Amniotic epithelial cell (primary cell): ENCODE results near the gene CANT1.
"Not testable (repeated sequence)": the region's sequence is repeated elsewhere in the genome, so short reads cannot be mapped to it uniquely, and the experiment has no call there.

ENCODE experiments used
- DNase-seq: peaks from one replicate; pipeline ENCODE4 v3.0.0-alpha.2; 2010; ENCODE audit warnings: low read depth

CANT1 gene

DNA sequence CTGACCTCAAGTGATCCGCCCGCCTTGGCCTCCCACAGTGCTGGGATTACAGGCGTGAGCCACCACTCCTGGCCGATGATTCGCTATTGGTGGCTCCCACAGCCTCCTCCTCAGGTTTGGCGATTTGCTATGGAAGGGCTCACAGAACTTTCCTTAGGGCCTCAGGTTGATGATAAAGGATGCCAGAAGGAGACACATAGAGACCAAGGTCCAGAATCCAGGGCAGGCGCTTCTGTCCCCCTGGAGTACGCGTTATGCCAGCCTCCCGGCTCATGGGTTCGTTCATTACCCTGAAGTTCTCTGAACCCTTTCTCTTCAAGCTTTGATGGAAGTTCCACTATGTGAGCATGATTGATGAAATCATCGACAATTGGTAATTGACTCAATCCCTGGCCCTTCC lies 49.8 kb downstream of the CANT1 start:
- DNase-seq: no peak

DNA sequence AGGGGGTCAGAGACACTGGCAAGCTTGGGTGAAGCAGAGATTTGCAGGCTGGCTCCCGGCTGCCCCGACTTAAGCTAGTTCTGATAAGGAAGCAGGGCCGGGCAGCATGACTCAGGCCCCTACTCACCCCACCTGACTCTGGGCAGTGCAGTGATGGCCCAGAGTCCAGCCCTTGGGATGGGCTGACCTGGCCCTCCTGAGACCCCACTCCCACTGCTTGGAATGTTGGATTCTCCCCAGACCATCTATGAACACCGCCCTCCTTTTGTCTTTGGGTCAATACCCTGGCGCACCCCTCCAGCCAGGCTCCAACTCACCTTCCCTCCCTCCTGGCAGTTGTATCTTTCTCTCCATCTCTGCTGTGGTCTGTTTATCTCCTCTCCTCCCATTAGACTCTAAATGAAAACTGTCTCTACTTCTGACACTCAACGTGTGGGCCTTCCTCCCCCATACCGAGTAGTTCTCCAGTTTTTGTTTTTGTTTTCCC lies 50.9 kb downstream of the CANT1 start:
- DNase-seq: peak; percentile 79

DNA sequence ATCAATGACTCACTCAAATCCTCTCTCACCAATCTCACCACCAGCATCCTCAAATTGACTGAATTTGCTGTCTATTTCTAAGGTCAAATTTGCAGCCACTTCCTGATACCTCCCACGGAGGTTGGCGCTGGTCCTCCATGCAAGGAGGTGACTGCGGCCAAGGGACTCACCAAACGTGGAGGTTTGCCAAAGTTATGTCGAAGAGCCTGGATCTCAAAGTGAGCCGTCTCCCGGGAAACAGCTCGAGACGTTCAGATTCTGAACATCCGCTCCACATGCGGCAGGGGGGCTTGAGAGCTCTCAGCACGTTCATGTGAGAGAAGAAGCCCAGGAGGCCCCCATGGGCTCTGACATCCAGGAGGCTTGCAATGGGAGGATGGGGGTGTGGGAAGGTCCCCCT lies 52.4 kb downstream of the CANT1 start:
- no peak for DNase-seq

DNA sequence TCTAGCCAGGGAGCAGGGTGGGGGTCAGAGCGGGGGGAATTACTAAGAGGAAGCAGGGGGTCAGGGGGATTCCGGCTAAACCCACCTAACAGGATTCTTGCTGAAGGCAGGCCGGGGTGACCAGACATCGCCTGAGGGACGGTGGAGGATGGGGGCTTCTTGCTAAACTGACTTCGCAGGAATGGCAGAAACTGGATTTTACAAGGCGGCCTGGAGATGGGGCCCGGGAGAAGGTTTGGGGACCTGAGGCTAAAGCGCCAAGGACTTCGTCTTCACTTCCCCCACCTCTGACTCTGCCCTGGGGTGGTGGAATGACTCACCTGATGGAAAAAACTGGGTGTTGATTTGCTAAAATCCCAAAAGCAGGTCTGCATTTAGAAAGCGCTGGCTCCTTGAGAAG lies 53.3 kb downstream of the CANT1 start:
- no peak for DNase-seq

DNA sequence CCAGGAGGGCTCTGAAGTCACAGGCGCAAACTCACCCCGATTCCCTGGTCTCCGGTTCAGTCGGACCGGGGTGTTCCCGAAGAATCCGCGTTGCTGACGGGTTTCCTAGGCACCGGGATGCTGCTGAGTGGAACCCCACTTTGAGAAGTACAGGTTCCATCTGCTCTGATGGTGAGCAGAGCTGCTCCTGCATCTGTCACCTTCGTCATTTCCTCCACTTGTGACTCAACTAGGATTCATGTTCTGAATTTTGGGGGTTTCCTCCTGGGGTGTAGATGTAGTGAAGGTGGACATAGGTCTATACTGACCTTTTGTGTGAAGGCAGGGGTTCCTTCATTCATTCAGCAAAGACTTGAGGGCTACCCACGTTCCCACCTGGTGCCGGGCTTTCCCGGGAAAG lies 54.9 kb downstream of the CANT1 start:
- no peak for DNase-seq

DNA sequence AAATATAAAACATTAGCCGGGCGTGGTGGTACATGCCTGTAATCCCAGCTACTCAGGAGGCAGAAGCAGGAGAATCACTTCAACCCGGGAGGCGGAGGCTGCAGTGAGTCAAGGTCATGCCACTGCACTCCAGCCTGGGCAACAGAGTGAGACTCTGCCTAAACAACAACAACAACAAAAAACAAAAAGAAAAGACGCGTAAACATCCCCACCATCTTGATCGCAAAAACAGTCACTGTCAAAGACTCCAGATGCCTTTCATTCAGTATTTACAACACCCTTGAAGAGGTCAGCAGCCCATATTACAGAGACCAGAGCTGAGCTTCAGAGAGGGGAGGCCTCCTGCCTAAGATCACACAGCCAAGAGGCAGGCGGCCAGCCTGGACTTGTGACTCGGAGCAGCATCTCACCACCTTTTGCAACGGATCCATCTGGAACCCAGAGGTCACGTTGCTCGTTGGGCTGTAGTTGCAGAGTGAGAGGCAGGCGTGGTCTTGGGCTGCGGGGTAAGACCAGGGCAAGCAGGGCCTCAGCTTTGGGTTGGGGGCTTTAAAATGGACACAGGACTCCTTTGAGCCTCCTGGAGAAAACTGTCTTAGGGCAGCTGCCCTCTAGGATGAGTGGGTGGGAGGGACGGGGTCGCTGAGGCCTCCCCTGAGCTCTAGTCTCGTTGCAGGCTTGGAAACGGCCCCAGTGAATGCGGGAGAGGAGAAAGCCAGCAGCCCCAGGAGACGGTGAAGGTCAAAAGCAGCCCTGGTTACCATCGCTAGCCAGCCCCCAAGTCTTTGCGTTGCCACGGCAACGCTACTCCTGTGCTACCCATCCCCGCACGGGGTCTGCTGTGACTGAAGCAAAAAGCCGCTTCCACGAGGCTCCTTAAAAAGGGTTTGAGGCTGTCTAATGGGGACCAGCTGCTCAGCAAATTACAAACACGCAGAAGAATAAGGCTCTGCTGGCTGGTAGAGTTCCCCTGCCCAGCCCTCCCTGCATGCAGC lies 55.9 kb downstream of the CANT1 start:
- DNase-seq: no peak

DNA sequence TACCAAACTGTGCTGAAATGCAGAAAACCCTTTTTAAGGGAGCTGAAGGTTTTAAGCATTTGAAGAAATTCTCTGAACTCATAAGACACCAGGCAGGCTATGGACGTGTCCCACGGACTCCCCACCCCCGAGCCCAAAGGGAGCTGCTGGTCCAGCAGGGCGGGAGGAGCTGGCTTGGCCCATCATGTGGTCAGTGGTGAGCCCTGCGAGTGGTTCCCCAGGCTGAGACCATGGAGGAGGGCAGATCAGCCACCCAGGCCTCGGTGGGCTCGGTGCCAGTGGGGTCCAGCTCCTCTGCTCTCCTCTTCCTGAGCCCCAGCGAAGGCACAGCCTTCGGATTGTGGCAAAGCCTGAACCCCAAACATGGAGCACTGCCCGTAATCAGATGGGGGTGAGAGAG lies 56.9 kb downstream of the CANT1 start:
- DNase-seq: no peak

DNA sequence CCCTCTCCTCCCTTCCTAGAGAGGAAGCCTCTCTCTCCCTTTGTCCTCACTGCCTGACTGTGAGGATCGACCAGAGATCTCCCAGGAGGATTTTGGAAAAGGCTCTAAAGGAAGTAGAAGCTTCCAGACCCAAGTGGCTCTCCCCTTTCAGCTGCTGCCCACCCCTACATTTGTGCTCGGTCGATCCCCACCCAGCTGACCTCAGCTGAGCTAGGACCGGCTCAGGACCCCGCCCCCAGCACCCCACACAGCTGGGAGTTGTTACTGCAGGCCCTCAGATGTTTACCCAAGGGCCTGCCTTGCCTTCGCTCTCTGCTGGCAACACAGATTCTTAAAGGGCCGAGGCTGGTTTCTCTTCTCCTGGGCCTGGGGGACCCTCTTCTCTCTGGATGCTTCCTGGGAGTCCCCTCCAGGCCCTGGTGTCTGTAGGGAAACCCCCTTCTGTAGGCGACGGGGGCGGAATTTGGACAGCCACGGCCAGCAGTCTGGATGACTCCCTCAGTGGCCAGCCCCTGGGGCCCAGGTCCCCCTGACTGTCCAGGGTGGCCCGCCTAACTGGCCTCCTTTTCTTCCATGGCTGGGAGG lies 57.5 kb downstream of the CANT1 start:
- DNase-seq: no peak

DNA sequence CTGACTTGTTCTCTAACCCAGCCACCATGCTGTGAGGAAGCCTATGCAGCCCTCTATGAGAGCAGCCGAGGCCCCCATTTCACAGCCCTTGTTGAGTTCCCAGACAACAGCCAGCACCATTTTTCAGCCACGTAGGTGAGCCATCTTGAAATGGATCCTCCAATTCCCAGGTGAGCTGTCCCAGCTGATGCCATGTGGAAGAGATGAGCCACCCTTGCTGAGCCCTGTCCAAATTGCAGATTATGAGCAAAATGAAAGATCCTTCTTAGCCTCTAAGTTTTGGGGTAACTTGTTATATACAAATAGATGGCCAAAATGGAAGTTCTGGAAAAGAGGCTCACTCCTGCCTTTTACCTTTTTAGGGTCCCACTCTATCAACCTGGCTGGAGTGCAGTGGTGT lies 58.7 kb downstream of the CANT1 start:
- no peak for DNase-seq

DNA sequence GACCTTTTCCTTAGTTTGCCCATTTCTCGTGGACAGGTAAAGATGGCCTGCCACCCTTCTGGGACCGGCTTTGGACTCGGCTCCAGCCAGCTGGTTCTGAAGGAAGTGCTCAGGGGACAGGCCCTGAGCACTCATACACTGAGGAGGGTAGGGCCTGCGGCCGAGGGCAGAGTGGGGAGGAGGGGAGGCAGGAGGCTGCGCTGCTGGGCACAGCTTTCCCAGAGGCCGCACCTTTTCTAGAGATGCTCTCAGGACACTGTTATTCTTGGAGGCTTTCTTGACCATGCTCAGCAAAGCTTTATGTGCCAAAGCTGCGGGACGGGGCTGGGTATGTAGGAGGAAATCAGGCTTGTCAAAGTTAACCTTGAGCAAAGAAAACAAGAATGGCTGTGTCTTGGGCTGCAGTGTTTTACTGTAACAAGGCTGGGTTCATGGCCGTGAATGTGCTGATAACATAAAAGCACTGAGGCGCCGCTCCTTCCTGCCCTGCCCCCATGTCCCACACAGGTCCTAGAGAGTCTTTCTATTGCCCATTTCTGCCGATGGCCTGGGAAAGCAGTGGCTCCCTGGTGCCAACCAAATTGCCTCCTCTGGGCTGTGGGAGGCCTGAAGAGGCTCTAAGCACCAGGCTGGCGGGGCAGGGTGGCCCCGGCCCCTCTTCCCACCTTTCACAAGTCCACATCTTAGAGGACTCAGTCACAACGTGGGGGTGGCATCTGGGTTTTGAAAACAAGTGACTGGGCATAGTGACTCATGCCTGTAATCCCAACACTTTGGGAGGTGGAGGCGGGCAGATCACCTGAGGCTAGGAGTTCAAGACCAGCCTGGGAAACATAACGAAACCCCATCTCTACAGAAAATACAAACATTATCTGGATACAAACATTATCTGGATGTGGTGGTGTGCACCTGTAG lies 62.1 kb downstream of the CANT1 start:
- peak; percentile 22 for DNase-seq

DNA sequence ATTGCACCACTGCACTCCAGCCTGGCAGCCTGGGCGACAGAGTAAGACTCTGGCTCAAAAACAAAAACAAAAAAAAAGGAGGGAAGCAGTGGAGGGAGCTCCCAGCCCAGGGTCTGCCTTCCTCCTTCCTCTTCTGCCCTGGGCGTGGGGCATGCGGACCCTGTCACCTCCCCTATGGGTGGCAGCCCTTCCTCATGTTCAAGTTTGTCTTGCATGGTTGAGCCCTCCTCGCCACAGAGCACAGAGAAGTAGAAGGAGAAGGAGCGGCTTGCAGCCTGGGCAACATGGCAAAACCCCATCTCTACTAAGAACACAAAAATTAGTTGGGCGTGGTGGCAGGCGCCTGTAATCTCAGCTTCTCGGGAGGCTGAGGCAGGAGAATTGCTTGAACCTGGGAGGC lies 62.9 kb downstream of the CANT1 start:
- DNase-seq: no peak

DNA sequence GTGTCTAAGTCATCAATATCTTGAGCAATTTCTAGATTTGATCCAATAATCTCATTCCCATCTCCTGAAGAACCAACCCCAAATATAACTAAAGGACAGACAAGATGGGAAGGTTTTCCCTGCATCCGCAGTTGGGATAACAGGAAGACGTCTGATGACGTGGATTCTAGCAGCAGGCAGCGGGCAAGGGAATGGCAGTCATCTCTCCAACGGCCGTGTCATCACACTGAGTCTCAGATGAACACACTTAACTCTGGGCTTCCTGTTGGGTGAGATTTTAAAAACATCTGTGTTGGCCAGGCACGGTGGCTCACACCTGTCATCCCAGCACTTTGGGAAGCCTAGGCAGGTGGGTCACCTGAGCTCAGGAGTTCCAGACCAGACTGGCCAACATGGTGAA lies 63.4 kb downstream of the CANT1 start:
- no peak for DNase-seq

DNA sequence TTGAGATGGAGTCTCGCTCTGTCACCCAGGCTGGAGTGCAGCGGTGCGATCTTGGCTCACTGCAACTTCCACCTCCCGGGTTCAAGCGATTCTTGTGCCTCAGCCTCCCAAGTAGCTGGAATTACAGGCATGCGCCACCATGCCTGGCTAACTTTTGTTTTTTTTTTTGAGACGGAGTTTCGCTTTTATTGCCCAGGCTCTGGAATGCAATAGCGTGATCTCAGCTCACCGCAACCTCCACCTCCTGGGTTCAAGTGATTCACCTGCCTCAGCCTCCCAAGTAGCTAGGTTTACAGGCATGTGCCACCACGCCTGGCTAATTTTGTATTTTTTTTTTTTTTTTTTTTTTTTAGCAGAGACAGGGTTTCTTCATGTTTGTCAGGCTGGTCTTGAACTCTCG lies 64.1 kb downstream of the CANT1 start:
- DNase-seq: not testable (repeated sequence)

DNA sequence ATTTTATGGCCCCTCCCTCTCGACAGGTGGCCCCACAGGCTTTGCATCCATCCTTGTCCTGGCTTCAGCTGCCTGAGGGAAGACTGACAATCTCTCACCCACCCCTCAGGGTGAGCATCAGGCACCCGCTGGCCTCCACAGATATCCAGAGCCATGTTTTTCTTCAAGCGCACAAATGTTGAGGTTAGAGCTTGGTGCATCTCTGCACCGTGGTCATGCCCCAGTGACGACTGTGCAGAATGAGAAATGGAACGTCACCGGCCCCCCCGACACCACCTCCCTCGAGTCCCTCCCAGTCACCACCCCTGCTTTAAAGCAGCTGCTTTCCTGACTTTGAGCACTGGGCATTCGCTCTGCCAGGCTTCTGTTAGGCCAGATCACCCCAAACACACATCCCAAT lies 64.6 kb downstream of the CANT1 start:
- DNase-seq: no peak

DNA sequence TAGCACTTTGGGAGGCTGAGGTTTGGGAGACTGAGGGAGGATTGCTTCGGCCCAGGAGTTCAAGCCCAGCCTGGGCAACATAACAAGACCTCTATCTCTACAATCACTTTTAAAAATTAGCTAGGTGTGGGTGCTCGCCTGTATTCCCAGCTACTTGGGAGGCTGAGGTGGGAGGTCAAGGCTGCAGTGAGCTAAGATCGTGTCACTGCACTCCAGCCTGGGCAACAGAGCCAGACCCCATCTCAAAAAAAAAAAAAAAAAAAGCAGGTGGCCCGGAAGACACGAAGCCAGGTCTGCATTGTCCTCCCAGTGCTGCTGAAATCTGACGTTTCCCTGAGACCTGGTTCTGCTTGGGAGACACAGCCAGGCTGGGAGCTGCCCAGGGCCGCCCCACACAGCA lies 65.5 kb downstream of the CANT1 start:
- no peak for DNase-seq
